ENCODE data around the gene HNF1A. TPM values are rescaled to one million over a fixed set of nuclear protein-coding genes. Genes with fewer than 3 reads are reported as not detected.

Gene HNF1A
- total RNA-seq, 1 donor from 2014 or later = not detected

- H3K27me3 Mint-ChIP-seq (ENCODE audit: unreplicated experiment) = peaks cover 21% of the 10 kb centered on the region
- no peaks in the 10 kb centered on the region for H3K9me3 Mint-ChIP-seq (ENCODE audit: unreplicated experiment)
- H3K4me3 Mint-ChIP-seq (ENCODE audit: unreplicated experiment) = no peak overlapping the region
- no peak overlapping the region for H3K27ac Mint-ChIP-seq (ENCODE audit: unreplicated experiment)
- DNase-seq (ENCODE audit: extremely low spot score, unreplicated experiment) = no peak
- no peaks in the 10 kb centered on the region for H3K36me3 Mint-ChIP-seq (ENCODE audit: unreplicated experiment)
- TF ChIP-seq CTCF (IDR thresholded peaks at IDR 0.05) = no peak
- no peaks in the 10 kb centered on the region for H3K4me1 Mint-ChIP-seq (ENCODE audit: unreplicated experiment)
These were observed 38.3 kb upstream of the HNF1A start for GRCh38 chr12:120940006-120940405.

- H3K4me3 Mint-ChIP-seq (ENCODE audit: unreplicated experiment) = no peak overlapping the region
- H3K9me3 Mint-ChIP-seq (ENCODE audit: unreplicated experiment) = no peaks in the 10 kb centered on the region
- no peak overlapping the region for H3K27ac Mint-ChIP-seq (ENCODE audit: unreplicated experiment)
- DNase-seq (ENCODE audit: extremely low spot score, unreplicated experiment) = no peak
- H3K4me1 Mint-ChIP-seq (ENCODE audit: unreplicated experiment) = no peaks in the 10 kb centered on the region
- H3K27me3 Mint-ChIP-seq (ENCODE audit: unreplicated experiment) = peaks cover 18% of the 10 kb centered on the region
- no peaks in the 10 kb centered on the region for H3K36me3 Mint-ChIP-seq (ENCODE audit: unreplicated experiment)
- TF ChIP-seq CTCF (IDR thresholded peaks at IDR 0.05) = no peak
These were observed 37.5 kb upstream of the HNF1A start for GRCh38 chr12:120940799-120941198.

- DNase-seq (ENCODE audit: extremely low spot score, unreplicated experiment) = no peak
- no peaks in the 10 kb centered on the region for H3K9me3 Mint-ChIP-seq (ENCODE audit: unreplicated experiment)
- no peaks in the 10 kb centered on the region for H3K4me1 Mint-ChIP-seq (ENCODE audit: unreplicated experiment)
- no peak for TF ChIP-seq CTCF (IDR thresholded peaks at IDR 0.05)
- H3K27me3 Mint-ChIP-seq (ENCODE audit: unreplicated experiment) = peaks cover 18% of the 10 kb centered on the region
- no peaks in the 10 kb centered on the region for H3K36me3 Mint-ChIP-seq (ENCODE audit: unreplicated experiment)
- no peak overlapping the region for H3K27ac Mint-ChIP-seq (ENCODE audit: unreplicated experiment)
- H3K4me3 Mint-ChIP-seq (ENCODE audit: unreplicated experiment) = no peak overlapping the region
These were observed 36.9 kb upstream of the HNF1A start for GRCh38 chr12:120941412-120941811.

- Mint-ChIP-seq H3K27me3 (ENCODE audit: unreplicated experiment) (peaks cover 18% of the 10 kb centered on the region), H3K27ac (ENCODE audit: unreplicated experiment) (no peak overlapping the region), H3K36me3 (ENCODE audit: unreplicated experiment) (no peaks in the 10 kb centered on the region), H3K4me1 (ENCODE audit: unreplicated experiment) (no peaks in the 10 kb centered on the region), H3K4me3 (ENCODE audit: unreplicated experiment) (no peak overlapping the region), H3K9me3 (ENCODE audit: unreplicated experiment) (no peaks in the 10 kb centered on the region)
- no peak for DNase-seq (ENCODE audit: extremely low spot score, unreplicated experiment)
- no peak for TF ChIP-seq CTCF (IDR thresholded peaks at IDR 0.05)
These were observed 36.4 kb upstream of the HNF1A start for GRCh38 chr12:120941846-120942405.

- no peak for TF ChIP-seq CTCF (IDR thresholded peaks at IDR 0.05)
- DNase-seq (ENCODE audit: extremely low spot score, unreplicated experiment) = no peak
- H3K36me3 Mint-ChIP-seq (ENCODE audit: unreplicated experiment) = no peaks in the 10 kb centered on the region
- H3K9me3 Mint-ChIP-seq (ENCODE audit: unreplicated experiment) = no peaks in the 10 kb centered on the region
- no peak overlapping the region for H3K4me3 Mint-ChIP-seq (ENCODE audit: unreplicated experiment)
- no peak overlapping the region for H3K27ac Mint-ChIP-seq (ENCODE audit: unreplicated experiment)
- H3K27me3 Mint-ChIP-seq (ENCODE audit: unreplicated experiment) = peaks cover 10% of the 10 kb centered on the region
- no peaks in the 10 kb centered on the region for H3K4me1 Mint-ChIP-seq (ENCODE audit: unreplicated experiment)
These were observed 34.9 kb upstream of the HNF1A start for GRCh38 chr12:120943482-120943881.

Measured in osteocyte (in vitro differentiated cells).